BE2C (cell line): ENCODE results near the gene NRN1L.

ENCODE experiments used
- DNase-seq: peaks from one replicate; pipeline ENCODE4 v3.0.0-alpha.2; 2020
- H3K27me3 ChIP-seq: fragments of 250-450 bp; sonication (Bioruptor Pico); 2 replicates; pipeline ENCODE4 v1.5.1; 2020; ENCODE audit warnings: mild to moderate bottlenecking
- H3K36me3 ChIP-seq: fragments of 250-450 bp; sonication (Bioruptor Pico); 2 replicates; pipeline ENCODE4 v1.5.1; 2020; ENCODE audit warnings: mild to moderate bottlenecking
- H3K4me1 ChIP-seq: fragments of 250-450 bp; sonication (Bioruptor Pico); 2 replicates; pipeline ENCODE4 v1.5.1; 2020
- H3K4me3 ChIP-seq: 2 replicates; pipeline ENCODE4 v1.5.1; 2011; ENCODE audit warnings: low read depth, low read length
- H3K9me3 ChIP-seq: fragments of 250-450 bp; sonication (Bioruptor Pico); 2 replicates; pipeline ENCODE4 v1.5.1; 2020
- TF ChIP-seq, protein P1 (sequence below): IDR thresholded peaks from 2 replicates; pipeline ENCODE4 v1.5.1; 2012; ENCODE audit warnings: mild to moderate bottlenecking, low read depth, low read length

The NRN1L gene

DNA sequence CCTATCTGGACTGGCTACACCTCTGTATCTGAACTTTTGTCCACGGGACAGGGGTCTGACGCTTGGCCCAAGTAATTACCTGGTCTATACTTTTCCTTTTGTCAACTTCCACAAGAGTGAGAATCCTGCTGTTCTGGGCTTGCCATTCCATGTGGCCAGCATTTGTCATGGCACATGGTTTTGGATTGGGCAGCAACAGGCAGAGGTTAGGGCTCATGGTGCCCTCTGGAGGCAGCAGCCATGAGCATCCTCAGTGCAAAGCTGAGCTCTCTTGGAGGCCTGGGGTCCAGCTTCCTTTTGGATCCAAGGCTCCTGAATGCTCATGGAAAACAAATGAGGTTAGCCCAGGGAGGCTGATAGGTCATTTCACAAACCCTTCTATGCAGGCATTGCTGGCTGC is 19.4 kb upstream of the NRN1L start:
- no peaks in the 10 kb centered on the region for H3K9me3 ChIP-seq
- TF ChIP-seq, protein P1, sequence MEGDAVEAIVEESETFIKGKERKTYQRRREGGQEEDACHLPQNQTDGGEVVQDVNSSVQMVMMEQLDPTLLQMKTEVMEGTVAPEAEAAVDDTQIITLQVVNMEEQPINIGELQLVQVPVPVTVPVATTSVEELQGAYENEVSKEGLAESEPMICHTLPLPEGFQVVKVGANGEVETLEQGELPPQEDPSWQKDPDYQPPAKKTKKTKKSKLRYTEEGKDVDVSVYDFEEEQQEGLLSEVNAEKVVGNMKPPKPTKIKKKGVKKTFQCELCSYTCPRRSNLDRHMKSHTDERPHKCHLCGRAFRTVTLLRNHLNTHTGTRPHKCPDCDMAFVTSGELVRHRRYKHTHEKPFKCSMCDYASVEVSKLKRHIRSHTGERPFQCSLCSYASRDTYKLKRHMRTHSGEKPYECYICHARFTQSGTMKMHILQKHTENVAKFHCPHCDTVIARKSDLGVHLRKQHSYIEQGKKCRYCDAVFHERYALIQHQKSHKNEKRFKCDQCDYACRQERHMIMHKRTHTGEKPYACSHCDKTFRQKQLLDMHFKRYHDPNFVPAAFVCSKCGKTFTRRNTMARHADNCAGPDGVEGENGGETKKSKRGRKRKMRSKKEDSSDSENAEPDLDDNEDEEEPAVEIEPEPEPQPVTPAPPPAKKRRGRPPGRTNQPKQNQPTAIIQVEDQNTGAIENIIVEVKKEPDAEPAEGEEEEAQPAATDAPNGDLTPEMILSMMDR: peak; percentile 69
- DNase-seq: peak; percentile 63

DNA sequence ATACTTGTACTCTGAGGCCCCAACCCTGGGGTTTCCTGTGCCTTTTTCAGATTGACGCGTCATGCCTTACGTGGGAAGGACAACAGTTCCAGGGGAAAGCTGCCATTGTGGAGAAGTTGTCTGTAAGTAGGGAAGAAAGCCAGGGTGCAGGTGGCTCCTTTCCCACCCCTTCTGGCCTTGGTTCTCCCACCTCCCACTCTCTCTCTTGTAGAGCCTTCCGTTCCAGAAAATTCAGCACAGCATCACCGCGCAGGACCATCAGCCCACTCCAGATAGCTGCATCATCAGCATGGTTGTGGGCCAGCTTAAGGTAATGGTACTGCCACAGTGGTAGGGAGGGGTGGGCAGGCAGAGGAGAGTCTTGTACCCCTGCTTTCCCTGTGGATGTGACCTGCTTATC is 16.4 kb upstream of the NRN1L start:
- TF ChIP-seq, protein P1: no peak
- DNase-seq: no peak
- no peaks in the 10 kb centered on the region for H3K4me1 ChIP-seq
- peaks cover 65% of the 10 kb centered on the region for H3K36me3 ChIP-seq
- no peaks in the 10 kb centered on the region for H3K27me3 ChIP-seq
- no peaks in the 10 kb centered on the region for H3K9me3 ChIP-seq
- no peak overlapping the region for H3K4me3 ChIP-seq

More for the DNA sequence above, 19.4 kb upstream of the NRN1L start:
- no peak overlapping the region for H3K4me3 ChIP-seq
- no peaks in the 10 kb centered on the region for H3K27me3 ChIP-seq
- H3K4me1 ChIP-seq: no peaks in the 10 kb centered on the region
- H3K36me3 ChIP-seq: peaks cover 63% of the 10 kb centered on the region

- no peaks in the 10 kb centered on the region for H3K27me3 ChIP-seq
- H3K4me3 ChIP-seq: no peak overlapping the region
- H3K9me3 ChIP-seq: no peaks in the 10 kb centered on the region
- peaks cover 4% of the 10 kb centered on the region for H3K4me1 ChIP-seq
- DNase-seq: no peak
- H3K36me3 ChIP-seq: peaks cover 63% of the 10 kb centered on the region
- TF ChIP-seq, protein P1: no peak
These were observed 15.0 kb upstream of the NRN1L start for GRCh38 chr16:67869653-67870052.

GRCh38 chr16:67871256-67871655 is 13.4 kb upstream of the NRN1L start:
- H3K9me3 ChIP-seq: no peaks in the 10 kb centered on the region
- no peaks in the 10 kb centered on the region for H3K27me3 ChIP-seq
- no peak for DNase-seq
- peaks cover 4% of the 10 kb centered on the region for H3K4me1 ChIP-seq
- TF ChIP-seq, protein P1: no peak
- H3K36me3 ChIP-seq: peaks cover 53% of the 10 kb centered on the region
- no peak overlapping the region for H3K4me3 ChIP-seq

DNA sequence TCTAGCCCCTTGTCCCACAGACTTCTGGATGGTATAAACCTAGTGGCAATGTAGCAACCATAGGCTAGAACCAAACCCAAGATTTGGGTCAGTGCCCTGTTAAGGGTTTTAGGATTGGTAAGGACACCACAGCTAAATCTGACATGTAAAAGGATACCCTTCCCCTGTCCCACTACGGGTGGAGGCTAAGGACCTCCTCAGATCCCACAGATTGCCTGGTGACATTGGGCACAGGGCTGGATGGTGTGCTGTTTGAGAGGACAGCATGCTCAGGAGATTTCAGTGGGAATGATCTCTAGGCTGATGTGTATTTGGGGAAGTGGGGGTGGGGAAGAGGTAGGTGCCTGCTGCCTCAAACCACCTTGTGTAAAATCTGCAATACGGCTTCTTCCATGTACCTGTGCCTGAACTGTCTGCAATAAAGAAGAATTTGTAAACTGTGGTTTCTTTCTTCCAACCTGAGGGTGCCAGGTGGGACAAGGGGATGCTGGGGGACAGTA is 12.5 kb upstream of the NRN1L start:
- no peaks in the 10 kb centered on the region for H3K27me3 ChIP-seq
- peaks cover 52% of the 10 kb centered on the region for H3K36me3 ChIP-seq
- H3K4me1 ChIP-seq: peaks cover 4% of the 10 kb centered on the region
- TF ChIP-seq, protein P1: no peak
- no peak for DNase-seq
- H3K9me3 ChIP-seq: no peaks in the 10 kb centered on the region
- H3K4me3 ChIP-seq: peak overlapping the region; percentile 98

GRCh38 chr16:67872631-67873434 is 11.9 kb upstream of the NRN1L start, which contains the start of gene EDC4:
Gene EDC4 (plus strand): TSS chr16:67873052. CDS start chr16:67873262, 210 bp downstream.
- H3K27me3 ChIP-seq: no peaks in the 10 kb centered on the region
- peak within 1 kb of the TSS; percentile 98 for H3K4me3 ChIP-seq
- H3K9me3 ChIP-seq: no peaks in the 10 kb centered on the region
- TF ChIP-seq, protein P1: no peak
- H3K4me1 ChIP-seq: peaks cover 4% of the 10 kb centered on the region
- DNase-seq: peak; percentile 84
- peaks cover 52% of the 10 kb centered on the region for H3K36me3 ChIP-seq
